ENCODE data around the gene RAB21.
"Not testable (repeated sequence)": the region's sequence is repeated elsewhere in the genome, so short reads cannot be mapped to it uniquely, and the experiment has no call there.

RAB21 gene

DNA sequence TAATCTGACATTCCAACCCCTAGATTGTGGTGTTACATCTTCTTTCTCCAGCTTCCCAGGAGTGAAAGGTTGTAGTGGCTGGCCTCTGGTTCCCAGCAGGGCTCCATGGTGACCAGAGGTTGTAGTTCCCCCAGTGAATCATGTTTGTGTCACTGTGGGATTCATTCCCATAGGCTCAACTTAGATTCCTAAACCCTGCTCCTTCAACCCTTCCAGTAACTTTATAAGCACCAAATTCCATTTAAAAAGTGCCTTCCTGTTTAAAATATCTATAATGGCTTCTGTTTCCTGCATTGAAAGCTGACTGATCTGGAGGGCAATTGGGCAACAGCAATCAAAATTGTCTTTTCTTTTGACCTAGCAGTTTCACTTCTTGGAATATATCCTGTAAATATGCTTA is 44.4 kb downstream of the RAB21 start:
- no peak for DNase-seq (ENCODE audit: low read depth in 2 of 2)

DNA sequence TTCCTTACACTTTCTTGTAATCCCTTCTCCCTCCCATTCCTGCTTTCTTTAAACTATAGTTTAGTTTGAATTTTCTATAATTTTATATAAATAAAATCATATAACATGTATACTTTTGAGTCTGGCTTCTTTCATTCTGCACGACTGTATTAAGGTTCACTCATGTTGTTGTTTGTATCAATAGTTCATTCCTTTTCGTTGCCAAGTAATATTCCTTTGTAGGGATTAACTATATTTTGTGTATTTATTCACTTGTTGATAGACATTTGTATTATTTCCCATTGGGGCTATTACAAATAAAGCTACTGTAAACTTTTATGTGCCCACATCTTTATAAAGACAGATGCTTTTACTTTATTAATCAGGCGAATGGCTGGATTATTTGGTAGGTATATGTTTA is 45.5 kb downstream of the RAB21 start:
- no peak for DNase-seq (ENCODE audit: low read depth in 2 of 2)

DNA sequence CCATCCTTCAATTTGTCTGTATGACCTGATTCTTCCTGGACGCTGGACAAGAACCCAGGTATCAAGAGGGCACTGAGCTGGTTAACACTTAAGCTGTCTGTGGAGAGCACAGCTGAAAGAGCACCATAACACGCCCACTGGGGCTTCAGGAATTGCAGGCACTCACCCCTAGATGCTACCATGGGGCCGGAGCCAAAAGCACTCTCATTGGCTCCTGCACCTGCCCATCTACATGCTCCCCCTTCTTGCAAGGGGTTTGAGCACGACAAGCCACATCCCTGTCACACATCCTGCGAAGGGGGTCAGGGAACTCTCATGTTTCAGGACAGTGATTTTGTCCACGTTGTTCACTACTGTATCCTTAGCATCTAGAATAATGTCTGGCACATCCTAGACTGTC is 49.8 kb downstream of the RAB21 start:
- DNase-seq (ENCODE audit: low read depth in 2 of 2), result no peak

DNA sequence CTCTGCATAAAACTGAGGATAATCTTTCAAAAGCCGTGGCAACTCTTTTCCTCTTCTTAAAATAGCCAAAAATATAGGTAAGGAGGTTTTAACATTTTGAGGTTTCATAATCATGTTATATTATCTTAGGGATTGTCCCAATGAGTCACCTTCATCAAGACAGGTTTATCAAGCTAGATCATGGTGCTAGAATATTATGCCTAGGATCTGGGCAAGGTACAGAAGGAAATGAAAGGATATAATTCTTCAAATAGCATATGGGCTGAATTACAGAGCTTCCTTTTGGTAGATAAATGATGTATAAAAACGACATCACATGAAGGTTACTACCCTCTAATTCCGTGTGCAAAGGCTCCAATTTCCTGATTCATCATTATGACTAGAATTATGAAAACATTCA is 56.3 kb downstream of the RAB21 start:
- no peak for DNase-seq (ENCODE audit: low read depth in 2 of 2)

DNA sequence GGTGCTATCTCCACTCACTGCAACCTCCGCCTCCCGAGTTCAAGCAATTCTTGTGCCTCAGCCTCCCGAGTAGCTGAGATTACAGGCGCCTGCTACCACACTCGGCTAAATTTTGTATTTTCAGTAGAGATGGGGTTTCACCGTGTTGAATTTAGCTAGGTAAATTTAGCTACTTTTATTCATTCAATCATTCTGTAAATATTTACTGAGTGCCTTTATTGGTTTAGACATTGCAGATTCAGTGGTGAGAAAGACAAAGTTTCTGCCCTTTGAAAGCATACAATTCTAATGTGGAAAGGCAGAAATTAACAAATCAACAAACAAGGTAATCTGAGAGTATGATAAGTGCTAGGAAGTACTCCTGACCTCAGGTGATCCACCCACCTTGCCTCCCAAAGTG is 60.6 kb downstream of the RAB21 start:
- DNase-seq (ENCODE audit: low read depth in 2 of 2), result not testable (repeated sequence)

DNA sequence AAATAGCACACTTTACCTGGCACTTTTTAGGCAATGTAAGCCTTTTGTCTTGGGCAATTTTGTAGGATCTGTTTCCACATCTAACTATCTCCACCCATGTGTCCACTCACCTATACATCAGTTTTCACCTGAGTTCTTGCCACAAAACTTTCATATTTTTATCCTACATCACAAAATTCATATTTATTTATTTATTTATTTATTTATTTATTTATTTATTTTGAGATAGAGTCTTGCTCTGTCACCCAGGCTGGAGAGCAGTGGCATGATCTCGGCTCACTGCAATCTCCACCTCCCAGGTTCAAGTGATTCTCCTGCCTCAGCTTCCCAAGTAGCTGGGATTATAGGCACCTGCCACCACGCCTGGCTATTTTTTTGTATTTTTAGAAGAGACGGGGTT is 67.4 kb downstream of the RAB21 start:
- not testable (repeated sequence) for DNase-seq (ENCODE audit: low read depth in 2 of 2)

DNA sequence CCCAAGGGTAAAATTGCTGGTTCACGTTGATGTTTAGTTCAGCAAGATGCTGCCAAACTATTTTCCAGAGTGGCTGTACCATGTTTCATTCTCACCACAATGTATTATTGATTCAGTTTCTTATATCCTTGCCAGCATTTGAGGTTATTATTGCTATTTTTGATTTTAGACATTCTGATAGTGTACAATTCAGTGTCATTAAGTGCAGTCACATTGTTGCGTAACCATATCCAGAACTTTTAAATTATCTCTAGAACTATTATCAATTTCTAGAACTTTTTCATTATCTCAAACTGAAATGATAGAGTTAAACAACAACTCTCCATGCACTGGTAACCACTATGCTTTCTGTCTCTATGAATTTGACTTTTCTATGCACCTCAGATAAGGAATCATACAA is 74.2 kb downstream of the RAB21 start:
- DNase-seq (ENCODE audit: low read depth in 2 of 2), result no peak

DNA sequence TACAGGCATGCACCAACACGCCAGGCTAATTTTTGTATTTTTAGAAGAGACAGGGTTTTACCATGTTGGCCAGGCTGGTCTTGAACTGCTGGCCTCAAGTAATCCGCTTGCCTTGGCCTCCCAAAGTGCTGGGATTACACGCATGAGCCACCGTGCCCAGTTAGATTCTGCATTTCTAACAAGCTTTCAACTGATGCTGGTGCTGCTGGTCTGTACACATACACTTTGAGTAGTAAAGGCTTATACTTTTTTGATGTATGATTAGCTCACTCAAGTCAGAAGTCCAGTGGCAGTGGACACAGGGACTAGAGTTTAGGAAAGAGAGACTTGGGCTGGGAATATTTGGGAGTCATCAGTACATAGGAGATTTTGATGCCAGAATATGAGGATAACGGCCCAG is 82.7 kb downstream of the RAB21 start:
- DNase-seq (ENCODE audit: low read depth in 2 of 2), result no peak

DNA sequence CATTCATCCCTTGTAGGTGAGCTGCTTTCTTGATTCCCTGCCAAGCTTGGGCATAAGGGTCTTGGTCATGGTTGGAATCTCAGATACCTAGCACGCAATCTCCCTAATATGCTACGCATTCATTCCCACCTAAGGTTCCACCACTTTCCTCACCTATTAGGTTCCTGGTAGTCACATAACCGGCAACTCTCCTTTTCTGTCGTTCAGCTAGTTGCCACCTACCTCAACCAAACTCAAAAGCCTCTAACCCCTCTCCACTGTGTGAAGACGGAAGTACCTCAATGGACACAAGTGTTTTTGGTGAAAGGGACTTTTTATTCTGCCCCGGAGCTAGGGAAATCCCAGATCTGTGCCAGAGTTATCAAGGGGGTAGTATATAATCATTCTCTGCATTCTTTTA is 83.6 kb downstream of the RAB21 start:
- DNase-seq (ENCODE audit: low read depth in 2 of 2), result no peak

DNA sequence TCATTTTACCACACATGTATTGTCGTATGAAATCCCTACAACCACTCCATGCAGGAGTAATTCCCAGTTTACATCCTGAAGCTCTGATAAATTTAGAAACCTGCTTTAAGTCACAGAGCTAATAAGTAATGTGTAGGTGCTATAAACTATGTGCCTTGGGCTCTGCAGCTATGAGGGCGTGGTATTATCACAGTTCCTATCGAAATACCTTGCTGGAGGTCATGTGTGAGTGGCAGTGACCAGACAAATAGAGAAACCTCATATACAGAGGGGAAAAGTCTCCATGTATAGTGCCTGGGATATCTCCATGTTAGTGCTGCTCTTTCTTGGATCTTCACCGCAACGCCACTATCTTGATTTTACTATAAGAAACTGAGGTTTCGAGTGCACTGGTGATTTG is 84.0 kb downstream of the RAB21 start:
- no peak for DNase-seq (ENCODE audit: low read depth in 2 of 2)

DNA sequence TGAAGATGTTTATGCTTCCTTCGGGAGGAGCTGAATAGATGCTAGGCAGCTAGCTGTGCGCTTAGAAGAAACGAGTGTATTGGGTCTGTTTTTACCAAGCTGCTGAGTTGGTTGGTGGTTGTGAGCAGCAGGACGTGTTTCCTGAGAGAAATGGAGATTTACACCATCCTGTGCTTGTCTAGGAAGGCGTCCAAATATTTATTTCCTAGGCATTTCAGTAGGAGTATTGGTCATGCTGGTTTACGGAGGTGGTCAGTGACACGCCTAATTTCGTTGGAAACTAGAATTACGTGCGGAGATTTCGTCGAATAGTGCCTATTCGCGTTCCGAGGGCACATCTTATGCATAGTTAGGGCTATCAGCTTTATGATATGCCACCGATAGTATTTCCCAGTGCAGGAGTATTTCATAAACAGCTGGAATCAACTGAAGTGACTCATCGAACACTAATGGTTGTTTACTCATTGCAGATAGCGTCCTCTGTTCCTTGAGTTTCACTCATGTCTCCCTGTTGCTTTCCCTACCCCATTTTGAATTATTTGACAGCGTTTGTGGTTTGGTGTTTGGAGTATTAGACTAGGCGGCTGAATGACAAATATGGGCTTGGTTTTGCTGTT is 85.7 kb downstream of the RAB21 start:
- DNase-seq (ENCODE audit: low read depth in 2 of 2), result no peak

DNA sequence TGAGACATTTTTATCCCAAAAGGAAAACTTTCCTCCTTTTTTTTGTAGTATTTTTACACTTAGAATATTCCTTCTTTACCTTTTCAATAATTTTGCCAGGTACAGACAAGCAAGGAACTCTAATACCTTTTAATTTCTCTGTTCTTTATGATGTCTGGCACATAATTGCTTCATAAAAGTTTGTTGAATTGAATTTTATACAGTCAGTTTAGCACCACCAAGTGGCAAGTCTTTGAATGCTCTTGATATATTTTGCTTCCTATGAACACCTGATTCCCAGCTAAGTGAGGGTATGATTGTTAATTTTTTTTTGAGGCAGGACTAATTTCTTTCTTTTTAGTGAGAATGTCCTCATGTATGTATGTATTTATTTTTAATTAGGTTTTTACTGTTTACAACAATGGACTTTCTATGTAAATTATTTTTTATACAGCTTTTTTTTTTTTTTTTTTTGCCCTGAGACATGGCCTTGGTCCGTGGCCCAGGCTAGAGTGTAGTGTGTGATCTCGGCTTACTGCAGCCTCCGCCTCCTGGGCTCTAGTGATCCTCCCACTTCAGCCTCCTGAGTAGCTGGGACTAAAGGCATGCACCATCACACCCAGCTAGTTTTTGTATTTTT is 91.8 kb downstream of the RAB21 start:
- DNase-seq (ENCODE audit: low read depth in 2 of 2), result no peak

DNA sequence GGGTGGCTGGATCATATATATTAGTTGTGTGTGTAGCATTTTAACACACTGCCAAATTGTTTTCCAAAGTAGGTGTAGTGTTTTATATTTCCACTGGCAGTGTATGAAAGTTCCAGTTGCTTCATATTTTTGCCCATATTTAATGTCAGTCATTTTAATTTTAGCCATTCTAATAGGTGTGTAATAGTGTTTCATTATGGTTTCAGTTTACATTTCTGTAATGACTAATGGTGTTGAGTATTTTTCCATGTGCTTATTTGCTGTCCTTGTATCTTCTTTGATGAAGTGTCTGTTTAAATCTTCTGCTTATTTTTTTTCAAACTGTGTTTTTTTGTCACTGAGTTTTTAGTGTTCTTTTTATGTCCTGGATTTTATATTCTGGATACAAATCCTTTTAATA is 93.5 kb downstream of the RAB21 start:
- DNase-seq (ENCODE audit: low read depth in 2 of 2), result no peak

DNA sequence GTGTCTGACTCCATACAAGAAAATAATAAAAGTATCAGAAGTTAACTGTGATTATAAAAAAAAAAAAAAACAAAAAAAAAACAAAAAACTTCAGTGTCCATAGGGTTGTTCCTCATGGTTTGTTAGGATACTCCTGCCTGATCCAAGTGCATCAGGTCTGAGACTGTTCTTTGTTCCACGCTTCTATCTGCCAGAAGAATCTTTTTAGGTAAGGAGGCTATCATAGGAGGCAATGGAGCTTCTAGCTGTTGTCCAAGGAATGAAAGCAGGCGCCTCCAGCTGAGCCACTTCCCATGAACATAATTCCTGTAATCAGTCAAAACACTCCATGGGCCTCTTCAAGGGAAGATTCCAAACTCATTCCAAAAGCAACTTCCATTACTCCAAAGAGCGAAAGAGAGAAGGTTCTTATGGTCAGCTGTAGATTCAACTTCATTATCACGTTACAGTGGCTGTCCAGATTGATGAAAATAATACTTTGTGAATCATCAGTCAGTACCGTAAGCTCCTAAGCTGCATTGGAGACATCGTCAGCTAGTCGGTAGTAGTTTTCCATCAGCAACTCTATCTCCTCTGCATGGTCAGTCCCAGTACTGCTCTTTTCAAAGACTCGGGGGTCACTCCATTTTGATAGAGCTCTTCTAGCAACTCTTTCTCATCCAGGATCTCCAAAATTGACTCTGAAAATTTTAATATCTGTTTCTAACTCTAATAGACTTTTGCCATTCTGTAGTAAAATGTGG is 94.6 kb downstream of the RAB21 start:
- DNase-seq (ENCODE audit: low read depth in 2 of 2), result no peak

Measured in stimulated activated CD8-positive, alpha-beta memory T cell treated with anti-CD3 and anti-CD28 coated beads, Interleukin-15, amount 100 ng/mL, for 48 hours (primary cell).